Measurements from ENCODE around the gene NUDT14. TPM values are rescaled to one million over a fixed set of nuclear protein-coding genes. Genes with fewer than 3 reads are reported as not detected.

NUDT14 gene
- total and polyA plus RNA-seq, 2 of the 8 experiments (the other 6 are each of a cell fraction or from before 2014, with no cell fraction given): 25.5 to 33.3 TPM

GRCh38 chr14:105168979-105169507 is 12.1 kb downstream of the NUDT14 start (continued):
- no peak for TF ChIP-seq CHD7 (IDR thresholded peaks at IDR 0.05; ENCODE audit: insufficient replicate concordance, low read length)
- TF ChIP-seq TEAD4 (IDR thresholded peaks at IDR 0.05; ENCODE audit: low read depth, low read length): 0 out of 2 replicates have a peak, but pooled peaks have one; percentile 12
- TF ChIP-seq ATF3 (IDR thresholded peaks at IDR 0.05; ENCODE audit: insufficient read depth, low read depth, low read length): no peak
- TF ChIP-seq HDAC2 (IDR thresholded peaks at IDR 0.05; ENCODE audit: borderline replicate concordance in 1 of 2, low read depth in 2 of 2, low read length in 2 of 2): no peak; a peak in 1 of 4 replicates
- TF ChIP-seq BRCA1 (IDR thresholded peaks at IDR 0.05; ENCODE audit: low read depth, low read length): no peak
- 0 out of 4 replicates have a peak, but pooled peaks of 1 of the 2 experiments have one; percentile 17 for TF ChIP-seq SIN3A (conservative IDR thresholded peaks at IDR 0.05 in 1 of 2, IDR thresholded peaks at IDR 0.05 in 1 of 2; ENCODE audit: low read depth in 1 of 2, low read length in 2 of 2)
- TF ChIP-seq POLR2A (IDR thresholded peaks at IDR 0.05; ENCODE audit: control extremely low read depth in 1 of 2, low read depth in 2 of 2, low read length in 2 of 2): no peak
- TF ChIP-seq SIRT6 (IDR thresholded peaks at IDR 0.05; ENCODE audit: low read length): no peak
- peak; percentile 77; the same call in 1 of the 2 replicates for TF ChIP-seq GABPA (IDR thresholded peaks at IDR 0.05; ENCODE audit: borderline replicate concordance, insufficient read depth, low read length)
- TF ChIP-seq RFX5 (IDR thresholded peaks at IDR 0.05; ENCODE audit: borderline replicate concordance, low read depth, low read length): no peak
